Stimulated activated CD4-positive, alpha-beta T cell treated with anti-CD3 and anti-CD28 coated beads, Interleukin-4, amount 100 ng/mL, for 24 hours (primary cell): ENCODE measurements around the gene IRF6.
A peak's percentile ranks its signal among the peaks of the same experiment; 100 is the strongest.

Source experiments
- DNase-seq: peaks from one replicate; pipeline ENCODE4 v3.0.0-alpha.2; 2020

The IRF6 gene

DNA sequence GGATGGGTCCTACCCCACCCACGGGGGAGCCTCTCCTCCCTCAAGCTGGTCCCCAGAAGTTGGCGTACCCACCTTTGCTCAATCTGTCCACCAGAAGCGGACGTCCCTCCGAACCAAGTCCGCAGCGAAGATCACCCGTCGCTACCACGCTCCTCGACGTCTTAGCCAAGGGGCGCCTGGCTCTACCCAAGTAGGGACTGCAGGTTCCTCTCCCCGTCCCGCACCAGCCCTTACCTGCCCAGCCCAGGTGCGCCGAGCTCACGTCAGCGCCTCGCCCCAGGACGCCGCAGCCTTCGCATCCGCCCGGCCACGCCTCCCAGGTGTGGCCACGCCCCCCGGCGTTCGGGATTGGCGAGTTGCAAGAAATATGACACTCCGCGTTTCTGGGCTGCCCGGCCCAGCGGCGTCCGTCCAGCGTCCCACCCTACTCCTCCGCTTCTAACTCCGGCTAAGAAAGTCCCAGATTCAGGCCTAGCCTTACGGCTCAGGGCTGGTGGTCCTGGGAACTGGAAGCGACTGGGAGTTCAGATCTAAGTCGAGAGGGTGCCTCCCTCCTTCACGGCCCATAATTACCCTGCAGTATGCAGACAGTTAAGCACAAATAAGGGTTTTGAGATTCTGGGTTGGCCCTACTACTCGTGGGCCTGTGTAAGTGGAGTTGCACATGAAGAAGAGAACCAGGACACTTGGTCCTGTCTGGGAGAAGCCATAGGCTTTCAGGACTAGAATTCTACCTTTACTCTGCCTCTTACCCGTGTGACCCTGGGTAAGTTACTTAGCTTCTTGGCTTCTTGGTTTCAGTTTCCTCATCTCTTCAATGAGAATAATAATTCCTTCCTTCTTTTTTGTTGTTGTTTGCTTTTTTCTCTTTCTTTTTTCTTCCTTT lies at the start of gene IRF6:
Gene IRF6 (minus strand): TSS at position 268 of the 886 bp plus-strand sequence. CDS start 4,729 bp downstream, outside the sequence.
- peak; percentile 38 for DNase-seq

DNA sequence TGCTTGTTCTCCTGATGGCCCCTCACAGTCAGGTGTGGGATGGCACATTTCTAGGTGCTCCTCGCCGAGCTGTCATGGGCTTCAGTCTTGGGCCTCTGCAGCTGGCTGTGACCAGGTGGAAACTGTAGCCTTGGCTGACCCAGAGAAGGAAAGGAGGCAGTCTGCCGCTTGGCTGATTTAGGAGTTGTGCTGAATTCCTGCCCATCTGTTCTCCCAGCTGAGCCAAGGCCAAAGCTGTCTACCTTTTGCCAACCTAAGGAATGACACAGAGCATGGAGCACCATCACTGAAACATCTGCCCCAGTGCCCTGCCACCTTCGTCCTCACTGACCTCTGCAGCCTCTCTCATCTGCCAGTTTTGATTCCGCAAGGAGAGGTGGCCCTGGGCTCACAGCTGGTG lies 49.7 kb upstream of the IRF6 start:
- DNase-seq: no peak

DNA sequence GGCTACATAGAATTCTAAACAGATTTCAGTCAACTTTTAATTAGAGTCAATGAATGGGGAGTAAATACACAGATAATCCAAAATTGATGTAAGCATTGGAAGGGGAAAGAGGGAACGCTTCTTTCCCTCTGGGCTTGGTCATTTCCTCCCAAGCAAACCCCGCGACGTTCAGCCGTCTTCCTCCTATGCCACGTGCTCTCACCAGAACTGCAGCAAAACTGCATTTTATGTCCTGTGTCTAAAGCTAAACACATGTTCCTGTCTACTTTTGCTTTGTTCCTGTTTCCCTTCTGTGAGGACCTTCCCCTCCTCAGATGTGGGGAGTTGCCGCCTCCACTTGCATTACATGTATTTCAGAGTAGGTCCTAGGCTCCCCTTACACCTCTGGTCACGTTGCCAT lies 49.1 kb upstream of the IRF6 start:
- no peak for DNase-seq

DNA sequence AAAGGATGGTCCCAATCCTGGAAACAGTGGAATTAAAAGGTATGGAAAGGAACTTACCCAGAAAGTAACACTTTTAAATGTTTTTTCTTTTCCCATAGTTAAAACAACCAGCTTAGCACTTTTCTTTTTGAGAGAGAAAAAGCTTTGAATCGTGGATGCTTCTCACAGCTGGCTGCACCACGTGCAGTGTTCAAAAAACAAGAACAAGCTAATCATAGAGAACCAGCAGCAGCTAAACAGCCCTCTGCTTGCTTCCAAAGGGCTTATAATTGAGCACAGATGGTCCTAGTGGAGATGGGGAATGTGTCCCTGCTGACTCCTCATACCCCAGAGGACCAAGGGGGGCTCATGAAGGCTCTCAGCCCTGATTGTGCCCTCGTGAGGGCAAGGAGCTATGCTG lies 48.3 kb upstream of the IRF6 start:
- DNase-seq: no peak

DNA sequence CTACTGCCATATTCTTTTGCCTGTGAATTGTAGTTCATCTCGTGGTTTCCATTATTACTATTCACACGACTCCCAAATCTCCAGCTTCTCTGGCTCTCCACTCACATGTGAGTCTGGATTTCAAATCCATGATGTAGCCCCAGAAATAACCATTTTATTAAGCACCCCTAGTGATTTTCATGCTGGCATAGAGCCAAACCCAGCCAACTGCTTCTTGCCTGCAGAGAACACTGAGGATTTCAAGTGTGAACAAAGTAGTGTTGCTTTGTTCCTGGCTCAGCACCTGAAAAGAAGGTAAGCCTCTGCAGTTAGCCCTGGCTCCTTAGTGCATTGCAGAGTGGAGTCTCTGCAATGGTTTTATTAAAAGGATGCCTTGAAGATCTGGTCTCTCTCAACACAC lies 47.7 kb upstream of the IRF6 start:
- no peak for DNase-seq

DNA sequence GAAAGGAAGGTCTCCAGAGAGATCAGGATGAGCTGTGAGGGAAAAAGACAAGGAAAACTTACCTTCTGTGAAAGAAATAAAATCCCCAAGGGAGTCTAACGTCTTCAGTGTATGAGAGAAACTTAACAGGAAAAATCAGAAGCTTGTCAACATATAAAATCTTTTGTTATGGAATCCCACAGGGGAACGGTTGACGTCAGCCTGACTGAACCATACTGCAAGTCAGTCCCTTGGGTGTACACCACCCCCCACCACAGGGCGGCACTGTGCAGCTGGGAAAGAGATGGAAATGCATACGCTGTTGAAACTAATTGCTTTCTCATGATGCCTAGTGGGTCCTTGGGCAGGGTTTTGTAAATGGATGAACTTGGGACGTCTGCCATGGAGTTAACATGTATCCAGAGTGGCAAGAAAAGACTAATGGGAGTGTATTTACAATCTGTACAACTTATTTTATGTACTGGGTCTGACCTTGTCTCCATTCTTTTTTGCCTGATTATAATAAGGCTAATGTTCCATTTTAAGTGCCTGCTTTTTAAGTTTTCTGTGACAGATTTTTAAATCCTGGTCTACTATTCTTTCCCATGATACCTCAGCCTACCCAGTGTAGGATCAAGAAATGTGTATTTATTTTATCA lies 44.5 kb upstream of the IRF6 start:
- DNase-seq: peak; percentile 36

DNA sequence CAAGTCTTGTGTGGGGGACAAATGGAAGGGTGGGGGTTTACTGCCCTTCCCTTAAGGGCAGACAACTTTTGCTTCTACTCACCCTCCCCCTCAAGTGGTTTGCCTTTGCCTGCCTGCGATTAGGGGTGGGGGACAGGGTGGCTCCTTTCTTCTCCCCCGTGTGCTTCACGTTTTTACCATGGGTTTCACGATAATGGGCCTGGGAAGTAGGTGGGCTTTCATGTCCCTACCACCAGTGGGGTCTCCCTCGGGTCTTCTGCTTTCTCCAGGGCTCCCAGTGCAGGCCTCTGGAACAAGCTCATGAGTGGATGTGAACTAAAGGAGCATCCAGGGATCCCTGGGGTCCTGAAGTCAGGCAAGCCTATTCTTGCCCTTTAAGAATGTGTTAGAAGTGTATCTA lies 43.4 kb upstream of the IRF6 start:
- no peak for DNase-seq

DNA sequence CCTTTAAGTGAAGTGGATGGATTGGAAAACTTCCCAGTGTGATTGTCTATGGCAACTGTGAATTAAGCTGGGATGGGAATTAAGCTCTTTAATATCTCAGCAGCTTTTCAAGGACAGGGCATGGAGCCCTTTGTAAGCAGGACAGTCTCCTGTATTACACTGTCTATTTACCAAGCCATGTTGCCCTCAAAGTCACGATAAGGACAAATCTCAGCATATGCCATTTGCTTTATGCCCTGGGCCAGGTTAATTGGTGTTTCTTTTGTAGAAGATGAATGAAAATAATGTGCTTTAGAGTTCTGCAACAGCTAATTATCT lies 39.4 kb upstream of the IRF6 start:
- no peak for DNase-seq

DNA sequence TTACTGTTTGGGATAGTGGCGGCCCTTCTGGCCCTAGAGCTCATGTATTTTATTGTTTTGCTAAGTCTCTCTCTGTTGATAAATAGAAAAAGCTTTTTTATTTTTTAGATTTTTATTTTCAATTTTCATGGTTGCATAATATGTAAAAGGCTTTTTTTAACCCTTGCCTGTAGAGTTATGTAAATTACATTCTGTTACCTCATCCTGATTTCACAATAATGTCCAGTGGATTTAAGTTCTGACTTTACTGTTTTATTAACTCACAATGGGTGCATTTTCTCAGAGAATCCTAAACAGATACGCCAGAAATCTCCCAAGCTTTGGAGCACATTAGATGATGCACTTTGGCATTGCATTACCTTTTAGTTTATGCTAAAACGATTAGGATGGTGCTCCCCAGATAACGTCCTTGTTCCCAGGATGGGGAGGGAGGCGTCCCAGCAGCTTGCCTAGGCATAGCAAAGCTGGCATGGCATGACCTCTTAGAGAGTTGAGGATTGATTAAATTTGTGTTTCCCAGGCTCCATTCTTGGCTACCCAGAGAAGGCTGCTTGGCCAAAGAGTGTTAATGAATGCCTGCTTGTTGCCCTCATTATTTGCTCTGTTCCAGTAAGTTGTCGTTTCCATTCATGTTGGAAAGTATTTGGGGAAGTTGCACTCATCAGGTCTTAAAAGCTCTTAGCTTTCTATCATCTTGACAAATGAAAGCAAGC lies 38.9 kb upstream of the IRF6 start:
- no peak for DNase-seq

DNA sequence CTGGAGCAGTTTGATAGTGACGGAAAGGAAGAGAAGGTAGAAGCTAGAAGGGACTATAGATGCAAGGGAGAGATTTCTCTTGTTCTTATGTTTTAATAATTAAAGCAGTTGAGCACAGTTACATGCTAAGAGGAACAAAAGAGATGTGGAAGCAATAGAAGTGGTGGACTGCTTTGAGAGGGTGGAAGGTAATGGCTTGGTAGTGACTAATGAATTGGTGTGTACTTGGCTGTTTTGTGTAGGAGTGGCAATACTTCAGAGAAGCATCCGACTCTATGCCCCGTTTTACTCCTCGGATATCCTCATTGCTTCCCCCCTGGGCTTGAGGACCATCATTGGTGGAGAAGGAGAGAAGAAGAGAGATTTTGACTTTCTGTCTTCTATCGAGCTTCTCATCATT lies 34.7 kb upstream of the IRF6 start:
- no peak for DNase-seq

DNA sequence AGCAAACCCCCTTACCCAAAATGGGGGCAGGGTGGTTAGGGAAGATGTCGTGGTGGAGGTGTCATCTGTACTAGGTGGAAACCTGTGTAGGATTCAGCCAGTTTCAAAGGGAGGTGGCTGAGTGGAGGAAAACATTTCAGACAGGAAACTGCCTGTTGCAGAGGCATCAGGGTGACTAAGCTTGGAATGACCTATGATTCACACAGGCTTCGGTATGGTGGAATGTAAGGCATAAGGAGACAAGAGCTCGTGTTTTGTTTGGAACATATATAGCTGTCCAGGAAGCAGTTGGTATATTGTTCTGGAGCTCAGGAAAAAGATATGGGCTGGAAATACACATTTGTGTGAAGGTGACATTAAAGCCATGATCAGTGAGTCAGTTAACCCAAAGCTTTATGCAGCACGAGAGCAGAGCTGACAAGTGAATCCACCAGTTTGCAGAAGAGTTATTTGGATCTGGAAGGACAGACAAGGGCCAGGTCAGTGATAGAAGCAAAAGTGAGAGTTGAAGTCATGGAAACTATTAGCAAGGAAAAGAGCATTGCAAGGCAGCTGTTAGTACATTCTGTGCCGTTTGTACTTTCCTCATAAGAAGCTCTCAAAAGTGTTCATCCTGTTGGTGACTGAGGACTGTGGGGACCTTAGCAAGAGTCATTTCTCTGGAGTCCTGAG lies 34.1 kb upstream of the IRF6 start:
- DNase-seq: peak; percentile 27

DNA sequence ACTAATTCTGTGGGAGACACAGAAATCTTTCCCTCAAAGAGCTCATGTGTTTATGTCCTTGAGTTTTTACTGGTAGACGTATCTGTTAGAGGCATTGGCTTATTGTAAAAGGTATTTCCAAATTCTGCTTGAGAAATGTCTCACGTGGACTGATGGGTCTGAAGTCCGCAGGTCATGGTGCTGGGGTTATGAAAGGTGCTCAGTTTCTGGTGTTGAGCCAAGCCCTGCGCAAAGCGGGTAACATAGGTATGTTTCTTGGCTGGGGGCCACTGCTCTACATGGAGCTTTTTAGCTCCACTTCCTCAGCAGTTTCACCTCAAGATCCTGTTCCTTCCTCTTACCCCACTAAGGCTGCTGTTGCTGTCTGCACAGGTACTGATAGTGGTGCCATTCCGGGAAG lies 32.6 kb upstream of the IRF6 start:
- no peak for DNase-seq

DNA sequence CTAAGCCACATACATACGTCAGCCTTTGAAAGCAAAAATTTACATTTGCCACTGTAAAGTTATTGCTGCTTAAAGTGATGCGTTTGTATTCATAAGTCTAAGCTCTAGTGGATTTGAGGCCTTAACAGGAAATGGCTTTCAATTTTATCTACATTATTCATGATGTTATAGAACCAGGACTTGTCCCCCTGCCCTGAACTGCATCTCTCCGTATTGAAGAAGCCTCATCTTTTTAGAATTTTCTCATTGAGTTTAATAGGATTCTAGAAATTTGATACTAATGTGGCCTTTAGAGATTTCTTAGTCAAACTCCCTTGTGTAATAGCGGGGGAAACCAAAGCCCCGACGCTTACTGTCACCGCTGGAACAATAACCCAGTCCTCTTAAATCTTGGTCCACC lies 31.7 kb upstream of the IRF6 start:
- DNase-seq: no peak

DNA sequence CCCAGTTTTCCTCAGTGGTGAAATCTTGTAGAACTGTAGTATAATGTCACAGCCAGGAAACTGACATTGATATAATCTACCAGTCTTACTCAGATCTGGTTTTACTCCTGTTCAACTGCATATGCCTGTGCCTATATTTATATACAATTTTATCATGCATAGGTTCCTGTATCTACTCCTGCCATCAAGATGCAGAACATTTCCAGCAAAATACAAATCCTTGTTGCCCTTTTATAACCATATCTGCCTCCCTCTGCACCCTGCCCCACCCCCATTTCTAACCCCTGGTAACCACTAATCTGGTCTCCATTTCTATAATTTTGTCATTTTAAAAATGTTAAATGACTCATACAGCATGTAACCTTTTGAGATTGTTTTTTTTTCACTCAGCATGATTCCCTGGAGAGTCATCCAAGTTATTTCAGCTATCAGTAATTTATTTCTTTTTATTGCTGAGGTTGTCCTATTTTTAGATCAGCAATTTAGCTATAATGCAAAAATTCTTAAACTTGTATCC lies 29.9 kb upstream of the IRF6 start:
- DNase-seq: peak; percentile 19

DNA sequence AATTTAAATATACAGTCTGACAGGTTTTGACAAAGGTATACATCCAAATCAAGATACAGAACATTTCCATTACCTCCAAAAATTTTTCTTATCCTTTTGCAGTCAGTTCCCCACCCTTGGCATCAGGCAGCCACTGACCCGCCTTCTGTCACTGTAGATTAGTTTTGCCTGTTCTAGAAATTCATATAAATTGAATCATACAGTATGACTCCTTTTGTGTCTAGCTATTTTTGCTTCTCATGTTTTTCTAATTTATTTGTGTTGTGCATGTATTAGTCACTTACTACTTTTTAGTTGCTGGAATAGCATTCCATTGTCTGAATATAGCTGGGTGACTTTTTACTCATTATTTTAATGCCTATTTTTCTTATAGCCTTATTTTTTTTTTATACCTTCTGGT lies 25.7 kb upstream of the IRF6 start:
- DNase-seq: no peak

DNA sequence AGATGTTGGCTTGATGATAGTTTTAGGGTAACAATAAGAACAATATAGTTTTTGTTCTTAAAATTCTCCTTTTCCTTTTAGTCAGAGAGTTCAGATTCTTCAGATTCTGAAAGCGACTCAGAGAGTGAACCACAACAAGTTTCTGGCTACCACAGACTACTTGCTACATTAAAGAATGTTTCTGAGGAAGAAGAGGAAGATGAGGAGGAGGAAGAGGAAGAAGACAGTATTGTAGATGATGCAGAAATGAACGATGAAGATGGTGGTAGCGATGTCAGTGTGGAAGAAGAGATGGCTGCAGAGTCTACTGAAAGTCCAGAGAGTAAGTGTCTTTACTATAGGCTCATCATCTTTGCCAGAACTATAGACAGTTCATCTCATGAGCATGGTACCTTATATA lies 24.8 kb upstream of the IRF6 start:
- DNase-seq: no peak

DNA sequence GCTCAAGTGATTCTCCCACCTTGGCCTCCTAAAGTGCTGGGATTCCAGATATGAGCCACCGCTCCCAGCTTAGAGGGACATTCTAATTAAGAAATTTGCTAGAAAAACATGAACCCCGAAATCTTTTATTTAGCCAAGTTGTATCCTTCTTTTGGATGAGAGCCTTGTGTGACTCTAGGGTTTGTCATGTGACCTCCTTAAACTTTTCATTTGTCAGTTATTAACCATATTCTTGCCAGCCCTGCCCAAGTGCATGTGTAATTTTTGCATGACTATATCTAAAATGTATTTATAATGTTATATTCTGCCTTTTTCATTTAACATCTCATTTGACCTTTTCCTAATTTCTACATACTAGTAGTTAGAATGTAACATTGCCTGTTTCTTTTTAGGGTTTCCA lies 23.8 kb upstream of the IRF6 start:
- DNase-seq: no peak

DNA sequence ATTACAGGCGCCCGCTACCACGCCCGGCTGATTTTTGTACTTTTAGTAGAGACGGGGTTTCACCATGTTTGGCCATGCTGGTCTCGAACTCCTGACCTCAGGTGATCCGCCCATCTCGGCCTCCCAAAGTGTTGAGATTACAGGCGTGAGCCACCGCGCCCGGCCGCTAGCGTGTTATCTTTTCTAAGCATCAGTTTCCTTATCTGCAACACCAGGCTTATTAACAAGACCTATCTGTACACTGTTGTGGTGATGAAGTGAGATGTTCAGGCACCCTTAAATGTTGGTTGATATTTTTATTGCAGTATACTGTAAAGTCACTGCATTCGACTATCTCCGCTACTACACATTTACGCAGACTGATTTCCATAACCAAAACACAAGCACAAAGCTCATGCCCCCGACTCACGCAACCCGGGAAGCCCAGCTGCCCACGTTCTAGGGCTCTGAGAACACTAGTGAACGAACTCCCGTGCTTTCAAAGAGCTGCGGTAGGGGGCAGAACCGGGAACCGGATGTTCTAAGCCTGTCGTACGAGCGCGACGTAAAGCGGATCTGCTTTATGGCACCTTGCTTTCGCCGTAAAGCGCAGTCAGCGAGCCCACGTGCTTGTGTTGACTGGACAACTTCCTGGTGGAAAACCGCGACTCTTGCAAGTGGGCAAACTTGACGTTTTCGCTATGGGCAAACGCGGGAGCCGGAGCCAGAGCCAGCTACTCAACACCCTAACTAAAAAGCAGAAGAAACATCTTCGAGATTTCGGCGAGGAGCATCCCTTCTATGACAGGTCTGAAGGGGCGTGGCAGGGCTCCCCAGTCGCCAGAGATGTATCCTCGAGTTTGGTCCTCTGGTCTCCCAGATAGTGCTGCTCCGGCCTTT lies 21.7 kb upstream of the IRF6 start, which contains the start of gene UTP25:
Gene UTP25 (plus strand): TSS at position 589 of the 879 bp plus-strand sequence. CDS start 92 bp downstream, at position 681.
- peak; percentile 94 for DNase-seq

DNA sequence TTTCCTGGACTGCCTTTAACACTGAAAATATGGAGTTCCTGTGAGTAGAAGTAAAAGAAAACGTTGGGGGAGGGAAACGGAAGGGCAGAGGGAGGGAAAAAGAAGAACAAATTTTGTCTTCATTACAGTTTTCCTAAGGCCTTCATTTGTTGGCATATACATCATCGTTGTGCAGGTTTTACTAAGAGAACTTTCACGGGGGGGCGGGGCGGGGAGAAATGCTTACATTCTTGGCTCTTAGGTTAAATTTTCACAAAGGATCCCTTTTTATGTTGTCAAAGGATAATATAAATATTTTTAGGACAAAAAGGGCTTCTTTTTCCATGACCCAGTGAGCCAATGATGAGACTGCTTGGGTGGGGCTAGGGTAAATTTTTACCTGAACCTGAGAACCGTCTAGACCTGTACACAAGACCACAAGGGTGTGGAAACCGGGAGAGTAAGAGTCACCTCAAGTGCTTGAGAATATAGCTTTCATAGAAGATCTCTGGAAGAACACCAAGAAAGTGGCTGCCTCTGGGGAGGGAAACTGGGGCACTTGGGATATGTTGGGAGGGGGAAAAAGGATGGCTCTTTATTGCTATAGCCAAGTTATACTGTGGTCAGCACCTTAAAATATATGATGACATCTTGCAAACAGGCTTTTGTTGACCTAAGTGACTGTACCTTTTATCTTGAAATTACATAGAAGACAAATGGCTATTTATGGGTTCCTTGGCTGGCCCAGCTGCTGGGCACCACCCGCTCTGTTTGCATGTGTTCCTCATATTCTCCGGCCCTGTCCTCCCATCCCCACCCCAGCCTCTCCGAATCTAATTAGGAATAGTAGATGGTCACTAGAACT lies 19.9 kb upstream of the IRF6 start:
- no peak for DNase-seq

DNA sequence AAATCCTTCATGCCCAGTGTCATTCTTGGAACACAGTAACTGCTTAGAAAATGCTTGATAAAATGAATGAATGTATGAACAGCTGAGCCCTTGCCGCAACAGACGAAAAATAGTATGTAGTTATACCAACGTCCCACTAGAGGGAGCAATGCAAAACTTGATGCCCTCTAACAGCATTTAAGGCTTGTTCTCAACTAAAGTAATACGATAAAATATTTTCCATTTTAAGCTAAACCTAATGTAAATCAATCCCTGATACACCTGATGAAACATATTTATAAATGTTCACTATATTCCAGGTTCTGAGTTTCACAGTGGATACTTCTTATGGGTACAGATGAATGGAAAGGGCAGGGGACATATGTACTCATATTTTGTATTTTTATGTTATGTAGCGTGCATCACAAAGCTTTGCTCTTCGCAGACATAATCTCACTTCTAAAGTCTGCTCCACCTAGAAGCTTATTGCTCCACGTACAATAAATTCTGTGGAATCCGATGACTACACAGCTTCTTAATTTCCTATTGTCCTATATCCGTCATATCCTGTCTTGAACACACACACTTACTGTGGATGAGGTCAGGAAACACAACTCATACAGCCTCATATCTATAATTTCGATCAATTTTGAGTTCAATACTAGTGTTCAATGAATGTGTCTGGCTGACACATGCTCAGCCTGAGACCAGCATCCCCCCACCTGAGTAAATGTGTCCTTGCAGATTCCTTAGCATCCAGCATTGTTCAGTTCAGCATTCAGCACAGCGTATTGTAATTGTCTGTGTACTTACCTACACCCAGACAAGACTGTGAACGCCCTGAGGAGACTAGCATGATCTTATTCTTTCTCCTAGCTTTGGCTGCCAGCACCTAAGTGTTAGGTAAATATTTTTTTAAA lies 17.4 kb upstream of the IRF6 start:
- DNase-seq: peak; percentile 27
